ENCODE results near the gene METTL25B. TPM values are rescaled to one million over a fixed set of nuclear protein-coding genes. Genes with fewer than 3 reads are reported as not detected.

METTL25B gene
- total and polyA plus RNA-seq, 4 donors: 24.4 to 42.6 (median 31.6) TPM

- H3K27me3 ChIP-seq (ENCODE audit: control insufficient read depth in 3 of 3, insufficient read depth in 3 of 3, low read length in 2 of 3): no peaks in the 10 kb centered on the region
- H3K36me3 ChIP-seq (ENCODE audit: control insufficient read depth in 4 of 4, insufficient read depth in 4 of 4, low read length in 4 of 4): peaks cover 0 to 9% (median 0%) of the 10 kb centered on the region in 4 donors
- WGBS, 2 donors: 77 to 86% methylated on average over 3 of the region's 3 CpGs
- H3K4me3 ChIP-seq: no peak overlapping the region
- DNase-seq (no peak), ATAC-seq (ENCODE audit: insufficient read depth, low FRiP score) (no peak)
- no peaks in the 10 kb centered on the region for H3K9me3 ChIP-seq (ENCODE audit: control insufficient read depth in 4 of 4, insufficient read depth in 3 of 4, low read length in 3 of 4)
- no peak overlapping the region for H3K27ac ChIP-seq (ENCODE audit: low read depth in 1 of 2, low read length in 1 of 2)
- peaks cover 0 to 19% (median 3%) of the 10 kb centered on the region in 5 donors for H3K4me1 ChIP-seq (ENCODE audit: control insufficient read depth in 5 of 5, insufficient read depth in 5 of 5, low read length in 5 of 5)
- TF ChIP-seq CTCF (IDR thresholded peaks at IDR 0.05; ENCODE audit: control extremely low read depth, extremely low read depth): no peak
- no peak overlapping the region for H3K9ac ChIP-seq (ENCODE audit: insufficient read depth in 1 of 2, low read length in 2 of 2)
These were observed 13.4 kb upstream of the METTL25B start for GRCh38 chr1:156714830-156715229.

- DNase-seq (no peak), ATAC-seq (ENCODE audit: insufficient read depth, low FRiP score) (no peak)
- TF ChIP-seq CTCF (IDR thresholded peaks at IDR 0.05; ENCODE audit: control extremely low read depth, extremely low read depth): no peak
- Histone ChIP-seq H3K9ac (ENCODE audit: insufficient read depth in 1 of 2, low read length in 2 of 2) (no peak overlapping the region), H3K4me3 (no peak overlapping the region), H3K27ac (ENCODE audit: low read depth in 1 of 2, low read length in 1 of 2) (no peak overlapping the region), H3K4me1 (ENCODE audit: control insufficient read depth in 5 of 5, insufficient read depth in 5 of 5, low read length in 5 of 5) (peaks cover 0 to 1% (median 0%) of the 10 kb centered on the region in 5 donors), H3K27me3 (ENCODE audit: control insufficient read depth in 3 of 3, insufficient read depth in 3 of 3, low read length in 2 of 3) (no peaks in the 10 kb centered on the region), H3K36me3 (ENCODE audit: control insufficient read depth in 4 of 4, insufficient read depth in 4 of 4, low read length in 4 of 4) (peaks cover 2 to 19% (median 8%) of the 10 kb centered on the region in 4 donors), H3K9me3 (ENCODE audit: control insufficient read depth in 4 of 4, insufficient read depth in 3 of 4, low read length in 3 of 4) (no peaks in the 10 kb centered on the region)
- WGBS, 2 donors: 73 to 86% methylated on average over 4 of the region's 4 CpGs
These were observed 10.9 kb upstream of the METTL25B start for GRCh38 chr1:156717351-156717750.

- peaks cover 18 to 34% (median 26%) of the 10 kb centered on the region in 4 donors for H3K36me3 ChIP-seq (ENCODE audit: control insufficient read depth in 4 of 4, insufficient read depth in 4 of 4, low read length in 4 of 4)
- 76 to 94% methylated on average over 2 of the region's 2 CpGs for WGBS, 2 donors
- H3K27ac ChIP-seq (ENCODE audit: low read depth in 1 of 2, low read length in 1 of 2): no peak overlapping the region
- H3K9ac ChIP-seq (ENCODE audit: insufficient read depth in 1 of 2, low read length in 2 of 2): no peak overlapping the region
- ATAC-seq (ENCODE audit: insufficient read depth, low FRiP score): no peak
- no peaks in the 10 kb centered on the region for H3K27me3 ChIP-seq (ENCODE audit: control insufficient read depth in 3 of 3, insufficient read depth in 3 of 3, low read length in 2 of 3)
- TF ChIP-seq CTCF (IDR thresholded peaks at IDR 0.05; ENCODE audit: control extremely low read depth, extremely low read depth): no peak
- DNase-seq: no peak
- no peaks in the 10 kb centered on the region for H3K9me3 ChIP-seq (ENCODE audit: control insufficient read depth in 4 of 4, insufficient read depth in 3 of 4, low read length in 3 of 4)
- no peak overlapping the region for H3K4me3 ChIP-seq
- peaks cover 2 to 12% (median 5%) of the 10 kb centered on the region in 5 donors for H3K4me1 ChIP-seq (ENCODE audit: control insufficient read depth in 5 of 5, insufficient read depth in 5 of 5, low read length in 5 of 5)
These were observed 7.1 kb upstream of the METTL25B start for GRCh38 chr1:156721131-156721530.

GRCh38 chr1:156721535-156721934 lies 6.7 kb upstream of the METTL25B start:
- H3K9me3 ChIP-seq (ENCODE audit: control insufficient read depth in 4 of 4, insufficient read depth in 3 of 4, low read length in 3 of 4): no peaks in the 10 kb centered on the region
- DNase-seq (no peak), ATAC-seq (ENCODE audit: insufficient read depth, low FRiP score) (no peak)
- no peaks in the 10 kb centered on the region for H3K27me3 ChIP-seq (ENCODE audit: control insufficient read depth in 3 of 3, insufficient read depth in 3 of 3, low read length in 2 of 3)
- H3K4me1 ChIP-seq (ENCODE audit: control insufficient read depth in 5 of 5, insufficient read depth in 5 of 5, low read length in 5 of 5): peaks cover 5 to 16% (median 8%) of the 10 kb centered on the region in 5 donors
- no peak overlapping the region for H3K4me3 ChIP-seq
- peaks cover 18 to 33% (median 26%) of the 10 kb centered on the region in 4 donors for H3K36me3 ChIP-seq (ENCODE audit: control insufficient read depth in 4 of 4, insufficient read depth in 4 of 4, low read length in 4 of 4)
- no peak for TF ChIP-seq CTCF (IDR thresholded peaks at IDR 0.05; ENCODE audit: control extremely low read depth, extremely low read depth)
- 88 to 95% methylated on average over 4 of the region's 4 CpGs for WGBS, 2 donors
- no peak overlapping the region for H3K27ac ChIP-seq (ENCODE audit: low read depth in 1 of 2, low read length in 1 of 2)
- no peak overlapping the region for H3K9ac ChIP-seq (ENCODE audit: insufficient read depth in 1 of 2, low read length in 2 of 2)

All from lung (tissue), 12 donors.